Esophagus muscularis mucosa (tissue), 4 donors: Measurements from ENCODE around the gene CFAP54.

Source experiments
- EP300 ChIP-seq: sonication (generic); formaldehyde crosslinking; IDR thresholded peaks from one replicate; pipeline ENCODE4 v1.6.1; 2017; ENCODE audit warnings: antibody characterized with exemption
- POLR2A ChIP-seq: fragments of 450-650 bp; IDR thresholded peaks from one replicate; pipeline ENCODE4 v1.6.1; 2017; ENCODE audit warnings: antibody characterized with exemption, moderate library complexity, mild to moderate bottlenecking, low read depth
- POLR2AphosphoS5 ChIP-seq, 2 donors: sonication (generic); formaldehyde crosslinking; IDR thresholded peaks; one replicate each; pipeline ENCODE4 v1.6.1; 2017; ENCODE audit warnings: antibody characterized with exemption in 2 of 2
- TF ChIP-seq, protein P1 (sequence below), 3 experiments: fragments of 200-600 bp in 2 of 3; fragments of 450-650 bp in 1 of 3; sonication (generic) in 2 of 3; IDR thresholded peaks; one replicate each; pipeline ENCODE4 v1.5.1; 2017 to 2019; ENCODE audit warnings: antibody characterized with exemption in 3 of 3, mild to moderate bottlenecking in 2 of 3, moderate library complexity in 1 of 3

DNA sequence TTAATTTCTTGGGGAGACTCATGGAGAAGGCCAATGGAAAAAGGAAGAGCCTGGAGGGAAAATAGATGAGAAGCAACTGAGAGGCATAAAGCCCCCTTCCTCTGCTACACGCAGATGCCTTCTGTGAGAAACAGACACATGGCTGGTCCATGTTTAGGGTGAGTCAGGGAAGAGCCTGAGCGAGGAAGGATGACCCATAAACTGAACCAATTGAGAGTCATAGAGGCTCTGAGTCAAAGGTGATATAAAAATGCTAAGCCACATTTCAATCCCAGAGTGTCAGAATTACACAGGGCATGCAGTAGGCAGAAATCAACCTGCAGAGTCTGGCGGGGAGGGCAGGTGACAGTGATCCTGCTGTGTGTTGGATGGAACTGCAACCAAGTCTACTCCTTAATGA, 387.6 kb downstream of the CFAP54 start:
- TF ChIP-seq, protein P1, sequence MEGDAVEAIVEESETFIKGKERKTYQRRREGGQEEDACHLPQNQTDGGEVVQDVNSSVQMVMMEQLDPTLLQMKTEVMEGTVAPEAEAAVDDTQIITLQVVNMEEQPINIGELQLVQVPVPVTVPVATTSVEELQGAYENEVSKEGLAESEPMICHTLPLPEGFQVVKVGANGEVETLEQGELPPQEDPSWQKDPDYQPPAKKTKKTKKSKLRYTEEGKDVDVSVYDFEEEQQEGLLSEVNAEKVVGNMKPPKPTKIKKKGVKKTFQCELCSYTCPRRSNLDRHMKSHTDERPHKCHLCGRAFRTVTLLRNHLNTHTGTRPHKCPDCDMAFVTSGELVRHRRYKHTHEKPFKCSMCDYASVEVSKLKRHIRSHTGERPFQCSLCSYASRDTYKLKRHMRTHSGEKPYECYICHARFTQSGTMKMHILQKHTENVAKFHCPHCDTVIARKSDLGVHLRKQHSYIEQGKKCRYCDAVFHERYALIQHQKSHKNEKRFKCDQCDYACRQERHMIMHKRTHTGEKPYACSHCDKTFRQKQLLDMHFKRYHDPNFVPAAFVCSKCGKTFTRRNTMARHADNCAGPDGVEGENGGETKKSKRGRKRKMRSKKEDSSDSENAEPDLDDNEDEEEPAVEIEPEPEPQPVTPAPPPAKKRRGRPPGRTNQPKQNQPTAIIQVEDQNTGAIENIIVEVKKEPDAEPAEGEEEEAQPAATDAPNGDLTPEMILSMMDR (IDR thresholded peaks at IDR 0.05), result no peak
- no peak for TF ChIP-seq POLR2A
- no peak for TF ChIP-seq POLR2AphosphoS5 (IDR thresholded peaks at IDR 0.05)
- TF ChIP-seq EP300, result no peak
